Tibial artery (tissue), 4 donors: ENCODE measurements around the gene TMEM60.

ENCODE experiments used
- DNase-seq, 2 donors: peaks; one replicate each; pipeline ENCODE4 v3.0.0-alpha.2; 2019
- H3K27ac ChIP-seq, 2 donors: fragments of 200-600 bp; sonication (generic) in 1 of 2; 1 replicate in 1 of 2; 2 replicates in 1 of 2; pipeline ENCODE4 v1.5.1; 2018 to 2019; ENCODE audit warnings: mild to moderate bottlenecking in 1 of 2
- H3K27me3 ChIP-seq, 2 donors: fragments of 200-600 bp; sonication (generic) in 1 of 2; one replicate each; pipeline versions ENCODE4 v1.5.1 to v1.6.0; 2016 to 2019
- H3K36me3 ChIP-seq, 3 donors: fragments of 200-600 bp; sonication (generic) in 2 of 3; one replicate each; pipeline ENCODE4 v1.5.1; 2016 to 2019; ENCODE audit warnings: mild to moderate bottlenecking in 2 of 3
- H3K4me1 ChIP-seq, 4 donors: fragments of 200-600 bp; sonication (generic) in 2 of 4; 1 replicate in 3 of 4; 2 replicates in 1 of 4; pipeline ENCODE4 v1.5.1; 2016 to 2019
- H3K4me3 ChIP-seq, 2 donors: fragments of 200-600 bp; sonication (generic) in 1 of 2; 1 replicate in 1 of 2; 2 replicates in 1 of 2; pipeline ENCODE4 v1.5.1; 2018 to 2019; ENCODE audit warnings: mild to moderate bottlenecking in 2 of 2
- H3K9me3 ChIP-seq, 3 donors: fragments of 200-600 bp; sonication (generic) in 1 of 3; one replicate each; pipeline ENCODE4 v1.5.1; 2016 to 2019
- intact Hi-C: fragments of 100-400 bp; cut with DNase I; formaldehyde crosslinking; loops from one replicate; pipeline ENCODE4 v1.15.0; 2023; ENCODE audit warnings: low total_unique reads
- TF ChIP-seq, protein P1 (sequence below), 2 experiments: fragments of 200-600 bp in 1 of 2; fragments of 450-650 bp in 1 of 2; IDR thresholded peaks; one replicate each; pipeline ENCODE4 v1.5.1; 2017 to 2019; ENCODE audit warnings: antibody characterized with exemption in 2 of 2, mild to moderate bottlenecking in 1 of 2, moderate library complexity in 1 of 2

TMEM60 gene

DNA sequence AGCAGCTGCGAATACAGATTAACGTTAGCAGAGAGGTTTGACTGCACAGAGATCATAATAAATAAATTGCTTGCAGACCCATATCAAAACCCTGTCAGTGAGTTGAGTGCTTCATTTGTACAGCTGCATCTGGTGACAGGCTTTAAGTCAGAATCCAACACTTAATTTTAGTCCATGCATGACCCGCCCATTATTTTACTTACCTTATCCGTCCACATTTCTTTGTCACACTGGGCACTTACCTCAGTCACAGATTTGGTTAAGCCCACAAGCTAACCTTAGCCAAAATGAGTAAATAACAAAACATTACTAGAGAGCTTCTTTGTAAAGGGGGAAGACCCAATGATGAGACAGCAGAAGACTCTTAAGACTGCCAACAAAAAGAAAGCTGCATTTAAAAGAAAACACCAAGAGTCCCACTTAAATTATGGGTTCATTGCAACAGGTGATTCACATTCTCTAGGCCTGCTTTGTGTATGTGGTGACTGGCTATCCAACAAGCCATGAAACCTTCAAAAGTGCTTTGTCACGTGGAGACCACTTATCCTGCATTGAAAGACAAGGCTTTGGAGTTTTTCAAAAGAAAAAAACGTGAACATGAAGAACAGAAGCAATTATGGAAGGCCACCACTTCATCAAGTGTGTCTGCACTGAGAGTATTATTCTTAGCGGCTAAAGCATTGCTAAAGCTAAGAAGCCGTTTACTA, 32.6 kb upstream of the TMEM60 start:
- Histone ChIP-seq H3K36me3 (no peaks in the 10 kb centered on the region), H3K9me3 (peaks cover 0 to 7% (median 0%) of the 10 kb centered on the region in 3 donors), H3K4me3 (no peak overlapping the region), H3K4me1 (peaks cover 0 to 16% (median 2%) of the 10 kb centered on the region in 4 donors), H3K27me3 (no peaks in the 10 kb centered on the region), H3K27ac (no peak overlapping the region)
- intact Hi-C loops, result no loop called here
- no peak for DNase-seq
- TF ChIP-seq, protein P1, sequence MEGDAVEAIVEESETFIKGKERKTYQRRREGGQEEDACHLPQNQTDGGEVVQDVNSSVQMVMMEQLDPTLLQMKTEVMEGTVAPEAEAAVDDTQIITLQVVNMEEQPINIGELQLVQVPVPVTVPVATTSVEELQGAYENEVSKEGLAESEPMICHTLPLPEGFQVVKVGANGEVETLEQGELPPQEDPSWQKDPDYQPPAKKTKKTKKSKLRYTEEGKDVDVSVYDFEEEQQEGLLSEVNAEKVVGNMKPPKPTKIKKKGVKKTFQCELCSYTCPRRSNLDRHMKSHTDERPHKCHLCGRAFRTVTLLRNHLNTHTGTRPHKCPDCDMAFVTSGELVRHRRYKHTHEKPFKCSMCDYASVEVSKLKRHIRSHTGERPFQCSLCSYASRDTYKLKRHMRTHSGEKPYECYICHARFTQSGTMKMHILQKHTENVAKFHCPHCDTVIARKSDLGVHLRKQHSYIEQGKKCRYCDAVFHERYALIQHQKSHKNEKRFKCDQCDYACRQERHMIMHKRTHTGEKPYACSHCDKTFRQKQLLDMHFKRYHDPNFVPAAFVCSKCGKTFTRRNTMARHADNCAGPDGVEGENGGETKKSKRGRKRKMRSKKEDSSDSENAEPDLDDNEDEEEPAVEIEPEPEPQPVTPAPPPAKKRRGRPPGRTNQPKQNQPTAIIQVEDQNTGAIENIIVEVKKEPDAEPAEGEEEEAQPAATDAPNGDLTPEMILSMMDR (IDR thresholded peaks at IDR 0.05), result no peak

DNA sequence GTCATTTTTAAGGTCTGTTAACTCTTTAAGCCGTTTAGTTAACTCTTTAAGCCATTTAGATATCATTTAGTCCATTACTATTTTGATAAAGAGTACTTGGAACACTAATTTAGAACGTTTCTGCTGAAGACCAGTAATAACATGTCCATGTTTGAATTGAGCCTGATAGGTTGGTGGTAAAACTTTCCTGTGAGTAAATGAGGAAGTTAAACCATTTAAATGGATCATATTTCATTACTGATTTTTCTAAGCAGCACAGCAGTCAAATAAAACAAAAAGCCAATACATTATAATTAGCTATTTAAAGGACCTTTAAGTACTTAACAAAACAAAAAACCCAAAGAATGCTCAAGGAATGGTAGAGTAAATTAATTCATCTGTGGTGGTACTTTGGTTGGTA, 29.8 kb upstream of the TMEM60 start:
- intact Hi-C loops, result no loop called here
- TF ChIP-seq, protein P1 (IDR thresholded peaks at IDR 0.05), result no peak

DNA sequence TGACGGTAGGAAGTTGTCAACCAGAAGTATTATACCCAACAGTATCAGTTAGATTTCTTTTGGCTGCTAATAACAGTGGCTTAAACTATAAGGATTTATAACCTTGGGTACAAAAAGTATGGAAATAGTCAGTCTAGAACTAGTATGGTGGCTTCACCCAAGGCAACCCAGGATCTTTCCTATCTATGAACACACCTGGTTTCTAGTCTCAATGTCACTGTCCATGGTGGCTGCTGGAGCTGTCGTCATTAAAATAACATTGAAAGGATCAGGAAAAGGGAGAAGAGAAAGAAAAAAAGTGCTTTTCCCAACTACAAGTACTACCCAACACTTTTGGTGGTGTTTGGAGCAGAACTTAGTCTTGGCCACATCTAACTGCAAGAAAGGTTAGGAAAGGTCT, 28.1 kb upstream of the TMEM60 start:
- Histone ChIP-seq H3K27ac (no peak overlapping the region), H3K4me3 (no peak overlapping the region), H3K4me1 (peaks cover 0 to 17% (median 0%) of the 10 kb centered on the region in 4 donors), H3K36me3 (peaks cover 0 to 3% (median 0%) of the 10 kb centered on the region in 3 donors), H3K27me3 (no peaks in the 10 kb centered on the region), H3K9me3 (peaks cover 0 to 13% (median 9%) of the 10 kb centered on the region in 3 donors)
- TF ChIP-seq, protein P1 (IDR thresholded peaks at IDR 0.05), result no peak
- no peak for DNase-seq
- intact Hi-C loops, result no loop called here

More for the DNA sequence above, 29.8 kb upstream of the TMEM60 start:
- Histone ChIP-seq H3K27ac (no peak overlapping the region), H3K4me1 (peaks cover 0 to 17% (median 0%) of the 10 kb centered on the region in 4 donors), H3K36me3 (no peaks in the 10 kb centered on the region), H3K4me3 (no peak overlapping the region), H3K27me3 (no peaks in the 10 kb centered on the region), H3K9me3 (peaks cover 0 to 11% (median 0%) of the 10 kb centered on the region in 3 donors)
- no peak for DNase-seq

DNA sequence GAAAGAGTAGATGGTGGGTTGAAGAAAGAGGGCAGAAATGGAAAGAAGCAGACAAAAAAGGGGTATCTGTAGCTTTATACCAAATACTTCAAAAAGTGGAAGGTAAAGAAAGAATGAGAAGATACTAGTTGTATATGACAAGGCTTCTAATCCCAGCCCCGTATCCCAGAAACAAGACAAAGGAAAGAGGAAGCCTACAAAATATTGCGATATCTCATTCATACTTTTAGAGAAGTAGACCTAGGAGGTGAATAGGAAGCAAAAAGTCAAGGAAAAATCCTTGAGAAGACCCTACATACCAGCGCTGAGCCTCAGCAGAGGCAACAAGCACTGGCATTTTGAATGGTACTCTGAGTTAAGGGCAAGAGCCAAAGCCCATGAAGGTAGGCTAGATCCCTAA, 26.9 kb upstream of the TMEM60 start:
- Histone ChIP-seq H3K27ac (no peak overlapping the region), H3K9me3 (peaks cover 0 to 22% (median 21%) of the 10 kb centered on the region in 3 donors), H3K36me3 (peaks cover 0 to 11% (median 4%) of the 10 kb centered on the region in 3 donors), H3K27me3 (no peaks in the 10 kb centered on the region), H3K4me3 (no peak overlapping the region), H3K4me1 (peaks cover 0 to 14% (median 0%) of the 10 kb centered on the region in 4 donors)
- intact Hi-C loops, result no loop called here
- TF ChIP-seq, protein P1 (IDR thresholded peaks at IDR 0.05), result no peak
- no peak for DNase-seq

DNA sequence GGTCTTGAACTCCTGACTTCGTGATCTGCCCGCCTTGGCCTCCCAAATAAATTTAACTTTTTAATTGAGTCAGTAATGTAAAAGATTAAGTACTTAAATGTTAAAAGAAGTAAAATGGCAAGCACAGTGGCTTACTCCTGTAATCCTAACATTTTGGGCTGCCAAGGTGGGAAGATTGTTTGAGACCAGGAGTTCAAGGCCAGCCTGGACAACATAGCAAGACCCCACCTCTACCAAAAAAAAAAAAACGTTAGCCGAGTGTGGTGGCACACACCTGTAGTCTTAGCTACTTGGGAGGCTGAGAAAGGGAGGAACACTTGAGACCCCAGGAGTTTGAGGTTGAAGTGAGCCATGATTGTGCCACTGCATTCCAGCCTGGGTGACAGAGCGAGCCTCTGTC, 26.4 kb upstream of the TMEM60 start:
- Histone ChIP-seq H3K4me3 (no peak overlapping the region), H3K4me1 (peaks cover 0 to 9% (median 0%) of the 10 kb centered on the region in 4 donors), H3K27me3 (no peaks in the 10 kb centered on the region), H3K27ac (no peak overlapping the region), H3K36me3 (peaks cover 0 to 15% (median 8%) of the 10 kb centered on the region in 3 donors), H3K9me3 (peaks cover 0 to 27% (median 26%) of the 10 kb centered on the region in 3 donors)
- no peak for DNase-seq
- TF ChIP-seq, protein P1 (IDR thresholded peaks at IDR 0.05), result no peak
- intact Hi-C loops, result no loop called here
